Measurements from ENCODE around the gene OLFML2A. TPM values are rescaled to one million over a fixed set of nuclear protein-coding genes. Genes with fewer than 3 reads are reported as not detected.

The OLFML2A gene
- total and polyA plus RNA-seq, 2 of the 13 experiments (the other 11 are each of a cell fraction or from before 2014, with no cell fraction given): 0.01 to 0.02 TPM

- Histone ChIP-seq H4K20me1 (ENCODE audit: insufficient read depth, low read length) (peaks cover 10% of the 10 kb centered on the region; the same call in 1 of the 2 replicates), H3K4me1 (ENCODE audit: insufficient read depth, low read length) (peaks cover 90% of the 10 kb centered on the region), H3K9me3 (ENCODE audit: low read length) (no peaks in the 10 kb centered on the region), H3K27ac (ENCODE audit: extremely low read length, insufficient read depth, low read length) (peak overlapping the region; percentile 35), H3K4me3 (replicated peaks in 1 of 3; ENCODE audit: insufficient read depth in 1 of 3, low read depth in 2 of 3, low read length in 3 of 3) (no peak overlapping the region), H3K79me2 (ENCODE audit: insufficient read depth, low read length) (peaks cover 88% of the 10 kb centered on the region), H2AFZ (ENCODE audit: low read length) (no peak overlapping the region), H3K36me3 (replicated peaks in 1 of 2; ENCODE audit: control insufficient read depth in 1 of 2, insufficient read depth in 2 of 2, low read length in 2 of 2) (no peaks in the 10 kb centered on the region), H3K9ac (ENCODE audit: insufficient read depth, low read depth, low read length) (no peak overlapping the region), H3K4me2 (ENCODE audit: low read depth, low read length) (peak overlapping the region; percentile 37), H3K27me3 (ENCODE audit: control insufficient read depth in 1 of 2, insufficient read depth in 2 of 2, low read length in 2 of 2) (no peaks in the 10 kb centered on the region; a peak in 1 of 5 replicates)
- in situ Hi-C loops (cut with HindIII; ENCODE audit: extremely low pct_ligation_motif_present, low pct_unique_long_range_greater_than_20kb): loop anchor here (5.0 kb wide), 1 partner anchor 35 kb away; no protein-coding TSS in a partner anchor
- intact Hi-C loops (cut with micrococcal nuclease; ENCODE audit: unreplicated experiment): loop anchor here (5.0 kb wide), 1 partner anchor 205 kb away; no protein-coding TSS in a partner anchor
- FAIRE-seq (no peak), ATAC-seq (no peak), DNase-seq (ENCODE audit: low spot score) (no peak)
- POLR2A ChIA-PET: no interaction called here
- no TSS peak for BruUV-seq (replicated peaks)
- TF ChIP-seq ARHGAP35 (CRISPR knock-in tag; IDR thresholded peaks at IDR 0.05; ENCODE audit: borderline replicate concordance) (no peak), FOSL2 (CRISPR knock-in tag; IDR thresholded peaks at IDR 0.05) (no peak), ZBTB7B (CRISPR knock-in tag; IDR thresholded peaks at IDR 0.05) (no peak), ZNF205 (CRISPR knock-in tag; IDR thresholded peaks at IDR 0.05) (no peak), YY1 (IDR thresholded peaks at IDR 0.05; ENCODE audit: insufficient read depth, insufficient replicate concordance, low read depth, low read length) (no peak), ZSCAN21 (CRISPR knock-in tag; IDR thresholded peaks at IDR 0.05; ENCODE audit: borderline replicate concordance) (no peak), ZBTB46 (CRISPR knock-in tag; IDR thresholded peaks at IDR 0.05; ENCODE audit: borderline replicate concordance) (no peak), REL (CRISPR knock-in tag; conservative IDR thresholded peaks at IDR 0.05) (no peak), FOXP1 (IDR thresholded peaks at IDR 0.05) (no peak), FOXP1 (CRISPR knock-in tag; IDR thresholded peaks at IDR 0.05) (no peak), REST (IDR thresholded peaks at IDR 0.05; ENCODE audit: borderline replicate concordance in 1 of 2, low read depth in 1 of 2, low read length in 2 of 2) (no peak), CHD4 (IDR thresholded peaks at IDR 0.05; ENCODE audit: borderline replicate concordance, low read length) (no peak), ZNF460 (CRISPR knock-in tag; IDR thresholded peaks at IDR 0.05; ENCODE audit: borderline replicate concordance) (no peak), IRF9 (CRISPR knock-in tag; IDR thresholded peaks at IDR 0.05; ENCODE audit: borderline replicate concordance) (no peak), WIZ (CRISPR knock-in tag; IDR thresholded peaks at IDR 0.05) (no peak), SPEN (CRISPR knock-in tag; IDR thresholded peaks at IDR 0.05; ENCODE audit: low read depth) (no peak), ZMYM2 (CRISPR knock-in tag; IDR thresholded peaks at IDR 0.05) (no peak), TAF15 (IDR thresholded peaks at IDR 0.05; ENCODE audit: low read depth, low read length, poor library complexity, severe bottlenecking) (no peak)
- CTCF ChIA-PET (ENCODE audit: low intra/inter-chr PET ratio, low total read pairs): no interaction called here
- WGBS (ENCODE audit: low lambda C conversion rate): 46% methylated on average over 6 of the region's 6 CpGs
Observed at GRCh38 chr9:124757616-124758015, 19.3 kb upstream of the OLFML2A start.

Data from HepG2 (cell line).